Measurements from ENCODE around the gene ATP2B1.

Gene ATP2B1

GRCh38 chr12:89690925-89691324 is 17.7 kb downstream of the ATP2B1 start:
- DNase-seq: peak; percentile 41

- DNase-seq: no peak
Measured at GRCh38 chr12:89689306-89689705, 19.3 kb downstream of the ATP2B1 start.

- DNase-seq: no peak
Measured at GRCh38 chr12:89686311-89686710, 22.3 kb downstream of the ATP2B1 start.

GRCh38 chr12:89685363-89685972 is 23.2 kb downstream of the ATP2B1 start:
- DNase-seq: no peak

GRCh38 chr12:89684136-89684535 is 24.5 kb downstream of the ATP2B1 start:
- no peak for DNase-seq

- DNase-seq: no peak
Measured at GRCh38 chr12:89682284-89682683, 26.4 kb downstream of the ATP2B1 start.

- DNase-seq: no peak
Measured at GRCh38 chr12:89680409-89680808, 28.2 kb downstream of the ATP2B1 start.

- DNase-seq: no peak
Measured at GRCh38 chr12:89679631-89680030, 29.0 kb downstream of the ATP2B1 start.

GRCh38 chr12:89678225-89678624 is 30.4 kb downstream of the ATP2B1 start:
- DNase-seq: no peak

- no peak for DNase-seq
Measured at GRCh38 chr12:89676930-89677329, 31.7 kb downstream of the ATP2B1 start.

GRCh38 chr12:89674326-89674942 is 34.2 kb downstream of the ATP2B1 start:
- no peak for DNase-seq

GRCh38 chr12:89673603-89674002 is 35.0 kb downstream of the ATP2B1 start:
- DNase-seq: no peak

GRCh38 chr12:89672589-89672979 is 36.1 kb downstream of the ATP2B1 start:
- DNase-seq: no peak

- no peak for DNase-seq
Measured at GRCh38 chr12:89671469-89671868, 37.2 kb downstream of the ATP2B1 start.

GRCh38 chr12:89669197-89669596 is 39.4 kb downstream of the ATP2B1 start:
- DNase-seq: no peak

GRCh38 chr12:89665556-89665955 is 43.1 kb downstream of the ATP2B1 start:
- peak; percentile 38 for DNase-seq

- no peak for DNase-seq
Measured at GRCh38 chr12:89664441-89664840, 44.2 kb downstream of the ATP2B1 start.

- DNase-seq: peak; percentile 20
Measured at GRCh38 chr12:89663577-89664357, 44.9 kb downstream of the ATP2B1 start.

- DNase-seq: no peak
Measured at GRCh38 chr12:89662623-89663022, 46.0 kb downstream of the ATP2B1 start.

- DNase-seq: no peak
Measured at GRCh38 chr12:89661706-89662330, 46.8 kb downstream of the ATP2B1 start.

- no peak for DNase-seq
Measured at GRCh38 chr12:89657739-89658138, 50.9 kb downstream of the ATP2B1 start.

- no peak for DNase-seq
Measured at GRCh38 chr12:89657066-89657465, 51.6 kb downstream of the ATP2B1 start.

- no peak for DNase-seq
Measured at GRCh38 chr12:89655841-89656240, 52.8 kb downstream of the ATP2B1 start.

- DNase-seq: no peak
Measured at GRCh38 chr12:89651192-89651591, 57.4 kb downstream of the ATP2B1 start.

Measured in NCI-H2171 treated with DMSO at 0.1 percent for 48 hours (cell line).